GM13977 (cell line): ENCODE data around the gene PMS2.
"Not testable (repeated sequence)": the region's sequence is repeated elsewhere in the genome, so short reads cannot be mapped to it uniquely, and the experiment has no call there.

ENCODE experiments used
- DNase-seq: peaks from one replicate; pipeline ENCODE4 v3.0.0; 2012; ENCODE audit warnings: low spot score
- in situ Hi-C: fragments of 300-500 bp; cut with MboI; formaldehyde crosslinking; loops from one replicate; pipeline ENCODE4 v1.12.0; 2022; ENCODE audit warnings: low sequenced_read_pairs, low pct_unique_long_range_greater_than_20kb, mixed read lengths, inconsistent platforms; ENCODE audit not compliant: unreplicated experiment

PMS2 gene

GRCh38 chr7:5970347-5970911 lies 38.4 kb downstream of the PMS2 start, which contains the start of gene RSPH10B:
TSS of gene RSPH10B (minus strand) at chr7:5970689. CDS start at chr7:5967116, 3,573 bp downstream.
- DNase-seq, in situ Hi-C loops: not testable (repeated sequence)

GRCh38 chr7:5963810-5964209 lies 45.0 kb downstream of the PMS2 start:
- in situ Hi-C loops, DNase-seq: not testable (repeated sequence)

GRCh38 chr7:5963205-5963604 lies 45.6 kb downstream of the PMS2 start:
- in situ Hi-C loops, DNase-seq: not testable (repeated sequence)

- in situ Hi-C loops: not testable (repeated sequence)
These were observed 73.9 kb downstream of the PMS2 start for GRCh38 chr7:5934945-5935450.

GRCh38 chr7:5931905-5932644 lies 76.8 kb downstream of the PMS2 start:
- DNase-seq, in situ Hi-C loops: not testable (repeated sequence)

More at GRCh38 chr7:5934945-5935450, 73.9 kb downstream of the PMS2 start:
- DNase-seq: not testable (repeated sequence)

GRCh38 chr7:5931250-5931649 lies 77.6 kb downstream of the PMS2 start:
- in situ Hi-C loops, DNase-seq: not testable (repeated sequence)

GRCh38 chr7:5930290-5930689 lies 78.6 kb downstream of the PMS2 start:
- DNase-seq, in situ Hi-C loops: not testable (repeated sequence)

- in situ Hi-C loops, DNase-seq: not testable (repeated sequence)
These were observed 82.5 kb downstream of the PMS2 start for GRCh38 chr7:5926263-5926870.

GRCh38 chr7:5924630-5925029 lies 84.2 kb downstream of the PMS2 start:
- not testable (repeated sequence) for DNase-seq
- in situ Hi-C loops: loop anchor here (25.0 kb wide), 1 partner anchor 888 kb away; no protein-coding TSS in a partner anchor

GRCh38 chr7:5924180-5924579 lies 84.7 kb downstream of the PMS2 start:
- not testable (repeated sequence) for DNase-seq
- in situ Hi-C loops: loop anchor here (25.0 kb wide), 1 partner anchor 888 kb away; no protein-coding TSS in a partner anchor
